HK-2 (cell line): ENCODE data around the gene CCDC191.

Source experiments
- DNase-seq: peaks from one replicate; pipeline ENCODE4 v3.0.0-alpha.2; 2018; ENCODE audit not compliant: unreplicated experiment

Gene CCDC191

GRCh38 chr3:113954091-113954685 lies 102.1 kb downstream of the CCDC191 start:
- no peak for DNase-seq

- no peak for DNase-seq
These were observed 102.6 kb downstream of the CCDC191 start for GRCh38 chr3:113953677-113954076.

- DNase-seq: no peak
These were observed 103.4 kb downstream of the CCDC191 start for GRCh38 chr3:113952921-113953320.

- peak; percentile 48 for DNase-seq
These were observed 108.1 kb downstream of the CCDC191 start for GRCh38 chr3:113948015-113948917.

GRCh38 chr3:113947372-113948014 lies 108.8 kb downstream of the CCDC191 start, which contains the start of gene ZDHHC23:
TSS of gene ZDHHC23 (plus strand) at chr3:113948013. CDS start at chr3:113948803, 790 bp downstream.
- DNase-seq: peak; percentile 86

- DNase-seq: no peak
These were observed 109.5 kb downstream of the CCDC191 start for GRCh38 chr3:113946831-113947230.

- no peak for DNase-seq
These were observed 128.8 kb downstream of the CCDC191 start for GRCh38 chr3:113927556-113927955.

GRCh38 chr3:113914646-113915045 lies 141.7 kb downstream of the CCDC191 start:
- DNase-seq: no peak
